ENCODE data around the gene INO80B.
A peak's percentile ranks its signal among the peaks of the same experiment; 100 is the strongest.

DNA sequence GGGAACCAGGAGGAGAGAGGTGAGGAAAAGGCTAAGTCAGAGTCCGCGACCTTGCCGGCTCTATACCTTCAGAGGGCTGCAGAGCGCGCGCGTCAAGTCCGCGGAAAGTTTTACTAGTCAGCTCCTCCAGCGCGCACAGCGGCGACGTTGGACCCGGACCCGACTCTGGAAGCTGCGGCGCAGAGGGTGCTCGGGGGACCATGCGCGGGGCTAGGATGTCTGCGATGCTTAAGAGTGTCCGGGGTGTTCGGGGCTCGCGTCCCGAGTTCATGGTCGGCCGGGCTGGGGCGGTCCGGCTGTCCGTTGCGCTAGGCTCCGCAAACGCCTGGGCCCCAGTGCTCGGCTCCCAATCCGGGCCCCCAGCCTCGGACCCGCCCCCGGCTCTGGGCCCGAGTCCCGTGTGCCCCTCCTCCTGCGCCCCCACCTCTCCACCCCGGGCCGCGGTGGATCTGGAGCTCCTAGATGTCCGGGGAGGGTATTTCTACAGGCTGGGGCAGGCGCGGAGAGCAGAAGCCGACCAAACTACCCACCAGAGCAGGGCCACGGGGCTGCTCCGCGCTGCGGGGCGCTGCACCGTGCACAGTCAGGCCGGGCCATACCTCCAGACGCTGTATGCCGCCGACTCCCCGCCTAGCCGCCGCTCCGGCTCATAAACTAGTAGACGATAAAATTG is 44.5 kb downstream of the INO80B start, which contains the start of gene LBX2:
- no peak for TF ChIP-seq CTCF (IDR thresholded peaks at IDR 0.05)
- peak; percentile 81 for TF ChIP-seq EZH2 (IDR thresholded peaks at IDR 0.05; ENCODE audit: borderline replicate concordance, insufficient read depth, low read depth, low read length, poor library complexity, severe bottlenecking)

Measured in B cell (primary cell).